ENCODE measurements around the gene INTS13.

DNA sequence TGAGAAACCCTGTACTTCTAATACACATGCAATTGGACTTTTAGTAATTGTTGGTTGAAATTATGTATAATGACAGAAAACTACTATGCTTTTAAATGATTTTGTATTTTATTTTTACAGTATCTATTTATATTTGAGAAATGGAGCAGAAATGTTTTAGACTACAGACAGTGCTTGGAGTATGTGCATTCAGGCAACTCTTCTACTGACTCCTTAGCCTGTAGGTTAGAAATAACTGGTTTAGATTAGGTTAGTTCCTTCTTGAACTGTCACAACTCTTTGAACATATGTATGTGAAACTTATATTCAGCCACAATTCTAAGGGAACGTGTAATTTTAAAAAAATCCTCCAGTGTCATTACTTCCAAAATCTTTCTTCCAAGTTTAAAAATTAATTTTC, 2.2 kb upstream of the INTS13 start:
- TF ChIP-seq, protein P1, sequence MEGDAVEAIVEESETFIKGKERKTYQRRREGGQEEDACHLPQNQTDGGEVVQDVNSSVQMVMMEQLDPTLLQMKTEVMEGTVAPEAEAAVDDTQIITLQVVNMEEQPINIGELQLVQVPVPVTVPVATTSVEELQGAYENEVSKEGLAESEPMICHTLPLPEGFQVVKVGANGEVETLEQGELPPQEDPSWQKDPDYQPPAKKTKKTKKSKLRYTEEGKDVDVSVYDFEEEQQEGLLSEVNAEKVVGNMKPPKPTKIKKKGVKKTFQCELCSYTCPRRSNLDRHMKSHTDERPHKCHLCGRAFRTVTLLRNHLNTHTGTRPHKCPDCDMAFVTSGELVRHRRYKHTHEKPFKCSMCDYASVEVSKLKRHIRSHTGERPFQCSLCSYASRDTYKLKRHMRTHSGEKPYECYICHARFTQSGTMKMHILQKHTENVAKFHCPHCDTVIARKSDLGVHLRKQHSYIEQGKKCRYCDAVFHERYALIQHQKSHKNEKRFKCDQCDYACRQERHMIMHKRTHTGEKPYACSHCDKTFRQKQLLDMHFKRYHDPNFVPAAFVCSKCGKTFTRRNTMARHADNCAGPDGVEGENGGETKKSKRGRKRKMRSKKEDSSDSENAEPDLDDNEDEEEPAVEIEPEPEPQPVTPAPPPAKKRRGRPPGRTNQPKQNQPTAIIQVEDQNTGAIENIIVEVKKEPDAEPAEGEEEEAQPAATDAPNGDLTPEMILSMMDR (conservative IDR thresholded peaks at IDR 0.05; ENCODE audit: low read depth, low read length), result no peak
- TF ChIP-seq, protein P2, sequence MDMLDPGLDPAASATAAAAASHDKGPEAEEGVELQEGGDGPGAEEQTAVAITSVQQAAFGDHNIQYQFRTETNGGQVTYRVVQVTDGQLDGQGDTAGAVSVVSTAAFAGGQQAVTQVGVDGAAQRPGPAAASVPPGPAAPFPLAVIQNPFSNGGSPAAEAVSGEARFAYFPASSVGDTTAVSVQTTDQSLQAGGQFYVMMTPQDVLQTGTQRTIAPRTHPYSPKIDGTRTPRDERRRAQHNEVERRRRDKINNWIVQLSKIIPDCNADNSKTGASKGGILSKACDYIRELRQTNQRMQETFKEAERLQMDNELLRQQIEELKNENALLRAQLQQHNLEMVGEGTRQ (IDR thresholded peaks at IDR 0.05; ENCODE audit: low read depth, low read length), result no peak
- TF ChIP-seq BHLHE40 (IDR thresholded peaks at IDR 0.05; ENCODE audit: low read depth, low read length) (no peak), MAZ (IDR thresholded peaks at IDR 0.05; ENCODE audit: borderline replicate concordance, low read depth, low read length) (no peak), MXI1 (IDR thresholded peaks at IDR 0.05; ENCODE audit: borderline replicate concordance, low read depth, low read length) (no peak), SMC3 (IDR thresholded peaks at IDR 0.05; ENCODE audit: low read depth, low read length) (no peak), RAD21 (IDR thresholded peaks at IDR 0.05; ENCODE audit: low read length) (no peak)

Measured in IMR-90 (cell line).